B cell (primary cell): Measurements from ENCODE around the gene LRRC15.

Experiments used
- CTCF ChIP-seq: fragments of 200-600 bp; IDR thresholded peaks from one replicate; pipeline ENCODE4 v1.8.0; 2022; ENCODE audit warnings: antibody characterized with exemption, mild to moderate bottlenecking
- EZH2 ChIP-seq: IDR thresholded peaks from 2 replicates; pipeline ENCODE4 v1.6.1; 2012; ENCODE audit warnings: borderline replicate concordance, low read depth, mild to moderate bottlenecking, moderate library complexity, low read length; ENCODE audit not compliant: insufficient read depth, poor library complexity, severe bottlenecking

GRCh38 chr3:194374935-194375334, 5.4 kb upstream of the LRRC15 start:
- TF ChIP-seq CTCF (no peak), EZH2 (no peak)
